ENCODE measurements around the gene MINDY4.
"Not testable (repeated sequence)": the region's sequence is repeated elsewhere in the genome, so short reads cannot be mapped to it uniquely, and the experiment has no call there.

Gene MINDY4

DNA sequence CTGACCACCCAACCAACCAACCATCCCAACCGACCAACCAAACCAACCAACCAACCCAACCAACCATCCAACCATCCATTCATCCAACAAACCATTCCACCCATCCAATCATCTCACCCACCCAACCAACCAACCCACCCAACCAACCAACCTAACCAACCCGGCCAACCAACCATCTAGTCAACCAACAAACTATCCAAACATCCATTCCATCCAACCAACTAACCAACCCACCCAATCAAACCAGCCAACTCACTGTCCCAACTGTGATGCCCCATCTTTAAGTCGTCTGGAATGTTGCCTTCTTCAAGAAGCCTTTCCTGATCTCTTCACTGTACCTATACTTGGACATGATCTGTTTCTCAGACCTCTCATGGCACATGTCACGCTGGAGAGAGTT lies 31.6 kb downstream of the MINDY4 start:
- DNase-seq (ENCODE audit: low read depth in 2 of 2): no peak

DNA sequence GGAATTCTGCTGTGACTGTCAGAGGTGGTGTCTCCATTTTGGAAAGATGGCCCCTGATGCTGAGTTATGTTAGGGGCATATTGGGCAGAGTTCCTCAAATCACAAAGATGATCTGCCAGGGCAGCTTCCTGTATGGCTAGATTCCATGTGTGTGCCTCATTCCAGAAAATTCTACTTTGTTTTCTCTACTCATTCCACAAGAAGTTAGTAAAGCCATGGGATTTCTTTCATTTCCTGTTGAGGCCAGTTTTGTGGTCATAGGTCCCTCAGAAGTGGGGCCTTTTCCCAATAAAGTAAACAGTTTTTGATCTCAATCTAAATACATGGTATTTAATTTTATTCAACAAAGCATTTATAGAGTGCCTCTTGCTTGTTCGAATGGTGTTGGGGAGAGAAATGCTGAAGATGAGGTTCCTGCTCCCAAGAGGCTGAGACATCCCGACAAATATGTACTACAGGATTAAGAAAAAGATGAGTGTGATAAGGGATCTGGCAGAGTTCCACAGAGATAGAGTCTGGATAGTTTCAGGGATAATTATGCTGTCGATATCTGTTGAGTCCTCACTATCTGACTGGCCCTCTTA lies 33.0 kb downstream of the MINDY4 start:
- DNase-seq (ENCODE audit: low read depth in 2 of 2): no peak

DNA sequence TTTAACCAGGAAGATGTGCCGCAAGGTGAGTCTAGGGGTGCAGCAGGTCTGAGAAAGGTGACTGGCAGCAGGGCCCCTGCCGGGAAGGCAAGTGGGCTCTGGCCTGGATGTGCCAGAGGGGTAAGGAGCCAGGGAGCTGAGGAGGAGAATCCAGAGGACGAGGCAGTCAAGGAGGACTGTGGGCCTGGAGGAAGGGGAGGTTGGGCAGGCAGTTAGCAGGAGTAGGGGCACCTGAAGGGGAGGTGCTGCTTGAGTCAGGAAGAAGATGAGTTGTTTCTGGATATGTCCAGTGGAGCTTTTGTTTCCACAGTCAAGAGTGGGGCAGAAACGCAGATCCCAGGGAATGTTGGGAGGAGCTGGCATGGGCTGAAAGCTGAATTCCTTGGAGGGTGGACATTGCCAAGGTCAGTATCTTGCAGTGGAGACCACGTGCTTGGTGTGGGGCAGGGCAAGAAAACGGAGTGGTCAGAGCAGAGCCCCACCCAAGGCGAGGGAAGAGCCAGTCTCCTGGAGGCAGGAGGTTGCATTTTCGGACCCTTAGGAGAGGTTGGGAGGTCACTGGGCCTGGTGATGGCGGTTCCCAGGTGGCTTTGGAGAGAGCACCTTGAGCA lies 34.0 kb downstream of the MINDY4 start:
- DNase-seq (ENCODE audit: low read depth in 2 of 2): no peak

DNA sequence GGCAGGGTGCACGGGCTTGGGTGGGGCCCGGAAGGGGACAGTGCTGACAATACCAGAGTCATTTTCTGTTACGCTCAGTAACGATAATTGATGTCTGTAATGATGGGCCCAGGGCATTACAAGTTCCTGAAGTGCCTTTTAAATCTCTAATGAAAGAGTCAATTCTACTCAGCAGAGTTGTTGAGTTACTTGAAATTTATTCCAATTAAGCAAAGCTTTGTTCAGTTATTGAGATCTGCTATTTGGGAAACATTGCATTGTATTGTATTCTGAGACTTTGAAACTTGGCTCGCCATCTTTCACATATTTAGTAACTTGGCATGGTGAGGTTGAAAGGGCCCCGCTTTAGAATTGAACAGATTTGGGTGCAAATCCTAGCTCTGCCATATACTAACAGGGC lies 34.7 kb downstream of the MINDY4 start:
- DNase-seq (ENCODE audit: low read depth in 2 of 2): no peak

DNA sequence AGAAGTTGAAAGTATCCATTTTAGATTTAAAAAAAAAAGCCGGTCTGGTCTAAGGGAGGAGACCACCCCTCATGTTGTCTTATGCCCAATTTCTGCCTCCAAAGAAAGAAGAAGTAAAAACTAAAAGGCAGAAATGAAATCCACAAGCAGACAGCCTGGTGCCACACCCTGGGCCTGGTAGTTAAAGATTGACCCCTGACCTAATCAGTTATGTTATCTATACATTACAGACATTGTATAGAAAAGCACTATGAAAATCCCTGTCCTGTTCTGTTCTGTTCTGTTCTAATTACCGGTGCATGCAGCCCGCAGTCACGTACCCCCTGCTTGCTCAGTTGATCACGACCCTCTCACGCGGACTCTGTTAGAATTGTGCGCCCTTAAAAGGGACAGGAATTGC lies 36.3 kb downstream of the MINDY4 start:
- not testable (repeated sequence) for DNase-seq (ENCODE audit: low read depth in 2 of 2)

DNA sequence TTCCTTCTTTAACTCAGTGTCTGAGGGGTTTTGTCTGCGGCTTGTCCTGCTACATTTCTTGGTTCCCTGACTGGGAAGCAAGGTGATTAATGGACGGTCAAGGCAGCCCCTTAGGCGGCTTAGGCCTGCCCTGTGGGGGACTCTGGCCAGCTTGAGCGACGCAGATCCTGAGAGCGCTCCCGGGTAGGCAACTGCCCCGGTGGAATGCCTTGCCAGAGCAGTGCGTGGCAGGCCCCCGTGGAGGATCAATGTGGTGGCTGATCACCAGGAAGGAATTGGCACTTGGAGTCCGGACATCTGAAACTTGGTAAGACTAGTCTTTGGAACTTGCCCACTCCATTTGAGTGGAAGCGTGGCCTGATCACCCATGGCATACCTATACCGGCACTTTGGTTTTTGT lies 36.7 kb downstream of the MINDY4 start:
- DNase-seq (ENCODE audit: low read depth in 2 of 2): not testable (repeated sequence)

DNA sequence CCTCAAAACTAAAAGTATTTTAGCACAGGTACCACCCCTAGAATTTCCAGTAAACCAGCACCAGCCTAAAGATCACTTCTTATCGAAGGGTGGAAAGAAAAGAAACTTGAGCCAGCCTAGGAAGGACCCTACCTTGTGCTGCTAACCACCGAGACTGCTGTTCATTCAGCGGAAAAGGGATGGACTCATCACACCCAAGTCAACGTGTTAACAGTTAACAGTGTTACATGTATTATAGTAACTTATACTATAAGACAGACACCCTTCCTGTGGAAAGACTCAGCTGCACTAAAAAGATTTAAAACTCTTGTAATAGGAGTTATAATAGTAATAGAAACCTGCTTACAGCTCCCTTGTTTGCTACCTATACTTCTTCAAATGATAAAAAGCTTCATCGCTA lies 39.8 kb downstream of the MINDY4 start:
- DNase-seq (ENCODE audit: low read depth in 2 of 2): no peak

DNA sequence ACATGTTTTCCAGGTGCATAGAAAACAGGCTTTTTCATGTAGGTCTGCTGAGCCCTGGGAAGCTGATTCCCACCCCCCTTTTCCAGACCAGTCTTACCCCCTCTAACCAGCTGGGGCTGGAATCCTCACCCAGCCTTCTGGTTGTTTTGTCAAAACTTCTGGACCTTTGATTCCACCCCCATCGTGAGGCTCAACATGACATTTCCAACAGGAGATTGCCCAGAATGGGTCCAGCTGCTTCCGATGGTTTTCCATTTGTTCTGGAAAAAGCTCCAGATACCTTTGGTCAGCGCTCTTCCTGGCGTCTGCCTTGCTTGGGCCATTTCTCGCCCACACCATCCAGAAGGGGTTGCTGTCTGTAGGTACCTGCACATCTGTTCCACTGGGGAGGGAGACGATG lies 41.5 kb downstream of the MINDY4 start:
- no peak for DNase-seq (ENCODE audit: low read depth in 2 of 2)

DNA sequence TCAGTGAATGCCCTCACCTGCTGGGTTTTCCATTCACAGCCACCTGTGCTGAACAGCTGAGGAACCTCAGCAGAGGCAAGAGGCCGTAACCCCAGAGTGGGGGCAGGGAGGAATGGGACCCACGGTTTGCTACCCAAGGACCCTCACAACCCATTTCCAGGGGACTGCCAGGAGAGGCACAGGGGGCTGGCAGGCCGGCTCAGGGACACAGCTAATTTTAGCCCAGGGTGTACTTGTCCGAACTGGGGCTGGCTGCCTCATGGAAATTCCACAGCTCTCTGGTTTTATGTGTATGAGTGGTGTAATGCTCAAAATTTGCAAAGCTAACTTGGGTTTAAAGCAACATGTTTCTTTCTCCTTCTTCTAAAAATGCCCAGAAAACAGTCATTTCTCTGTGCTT lies 42.2 kb downstream of the MINDY4 start:
- DNase-seq (ENCODE audit: low read depth in 2 of 2): no peak

DNA sequence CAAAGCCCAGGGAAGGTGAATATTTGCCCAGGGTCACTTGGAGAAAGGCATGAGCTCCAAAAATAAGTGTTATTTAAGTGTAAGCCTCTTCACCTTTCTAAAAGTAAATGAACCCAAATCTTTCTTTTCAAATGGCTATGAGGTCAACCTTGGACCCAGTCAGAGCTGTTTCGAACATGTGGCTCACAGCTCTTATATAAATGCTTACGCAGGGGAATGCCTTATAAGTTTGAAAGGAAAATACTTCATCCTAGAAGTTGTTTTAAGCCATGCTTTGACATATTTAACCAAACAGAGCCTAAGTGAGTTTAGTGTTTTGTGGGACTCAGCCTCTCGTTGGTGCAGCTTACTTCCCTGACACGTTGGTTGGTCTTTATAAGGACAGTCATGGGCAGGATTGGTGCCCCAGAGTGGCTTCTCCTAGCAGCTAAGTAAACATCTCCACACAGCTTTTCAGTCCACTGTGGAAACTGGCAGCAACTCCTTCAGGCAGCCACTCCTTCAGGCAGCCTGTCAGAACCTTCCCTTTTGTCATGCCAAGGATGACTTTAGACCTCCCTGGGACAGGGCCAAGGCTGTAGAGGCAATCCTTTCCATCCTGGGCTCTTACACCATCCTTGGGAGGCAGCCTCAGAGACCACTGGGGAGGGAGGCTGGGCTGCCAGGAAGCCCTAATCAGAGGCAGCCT lies 43.6 kb downstream of the MINDY4 start:
- DNase-seq (ENCODE audit: low read depth in 2 of 2): no peak

DNA sequence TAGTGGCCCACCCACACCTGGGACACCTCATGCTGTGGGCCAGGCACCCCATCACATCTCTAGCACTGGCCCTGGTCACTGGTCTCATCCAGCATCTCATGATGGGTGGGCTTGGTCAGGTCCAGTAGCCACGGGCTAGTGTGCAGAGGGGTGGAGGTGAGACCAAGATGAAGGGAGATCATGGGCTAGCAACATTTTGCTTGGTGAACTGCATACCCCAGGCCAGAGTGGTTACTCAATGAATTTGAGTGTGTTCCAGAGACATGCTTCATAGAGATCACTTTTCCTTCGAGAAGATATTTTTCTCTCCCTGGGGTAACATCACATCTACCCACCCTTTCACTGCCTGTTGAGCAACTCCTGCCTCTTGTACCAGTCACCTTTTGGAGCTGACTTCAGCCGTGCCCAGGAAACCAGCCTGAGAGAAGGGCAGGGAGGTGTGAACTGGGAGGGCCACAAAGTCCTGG lies 44.2 kb downstream of the MINDY4 start:
- DNase-seq (ENCODE audit: low read depth in 2 of 2): no peak

DNA sequence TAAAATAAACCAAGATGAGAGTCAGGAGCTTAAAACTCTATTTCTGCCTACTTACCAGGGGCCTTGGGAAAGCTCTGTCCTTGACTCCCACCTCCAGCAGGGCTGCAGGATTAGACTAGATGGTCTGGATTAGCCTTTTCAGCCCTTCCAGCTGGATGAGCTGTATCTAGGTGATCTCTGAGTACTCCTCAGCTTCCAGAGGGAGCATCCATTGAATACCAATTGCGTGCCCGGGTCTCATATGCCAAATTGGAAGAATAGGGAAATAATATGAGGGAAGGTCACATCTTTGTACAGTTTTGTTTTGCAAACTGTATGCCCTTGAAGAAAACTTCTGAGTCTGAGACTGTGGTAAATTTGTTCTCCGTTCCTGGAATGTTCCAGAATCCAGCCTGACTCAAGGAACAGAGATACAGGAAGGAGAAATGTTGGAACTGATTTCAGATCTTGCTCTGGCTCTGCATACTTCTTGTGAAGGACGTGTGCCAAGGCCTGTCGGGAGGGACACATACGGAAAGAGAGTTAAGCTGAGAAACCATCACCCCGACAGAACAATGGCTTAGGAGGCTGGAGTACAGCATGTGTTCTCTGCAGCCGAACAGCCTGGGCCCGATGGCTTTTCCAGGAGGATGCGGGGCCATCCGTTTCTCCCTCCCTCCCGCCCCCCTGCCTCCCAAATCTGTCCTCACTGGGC lies 44.9 kb downstream of the MINDY4 start:
- DNase-seq (ENCODE audit: low read depth in 2 of 2): no peak

DNA sequence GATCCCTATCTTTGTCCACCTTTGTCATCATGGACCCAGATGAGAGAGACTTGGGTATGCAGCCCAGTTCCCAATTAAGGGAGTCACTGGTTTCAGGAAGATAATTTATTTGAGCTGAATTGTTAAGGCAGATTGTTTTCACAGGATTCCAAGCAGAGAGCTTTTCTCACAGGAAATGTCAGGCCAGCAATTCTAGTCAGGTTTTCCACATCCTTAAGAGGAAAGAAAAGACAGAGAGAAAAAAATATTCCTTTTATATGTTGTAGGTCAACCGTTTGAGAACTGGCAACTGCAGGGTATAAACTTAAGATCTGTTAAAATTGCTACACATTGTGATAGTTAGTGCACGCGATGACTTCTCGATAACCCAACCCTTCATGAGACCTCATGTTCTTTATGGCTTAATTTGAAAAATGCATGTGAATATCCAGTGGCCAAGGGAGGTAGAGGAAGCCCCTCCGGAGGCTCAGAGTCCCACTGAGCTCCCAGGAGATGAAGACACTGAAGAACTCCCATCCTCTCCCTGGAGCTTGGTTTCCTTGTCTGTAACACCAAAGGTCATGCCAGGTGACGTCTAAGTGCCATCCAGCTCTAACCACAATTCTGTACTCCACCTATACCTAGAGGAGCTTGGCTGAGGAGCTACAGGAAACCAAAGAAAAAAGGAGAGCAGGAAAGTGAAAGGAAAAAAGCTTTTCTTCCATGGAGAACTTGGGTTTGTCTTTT lies 45.6 kb downstream of the MINDY4 start:
- DNase-seq (ENCODE audit: low read depth in 2 of 2): no peak

DNA sequence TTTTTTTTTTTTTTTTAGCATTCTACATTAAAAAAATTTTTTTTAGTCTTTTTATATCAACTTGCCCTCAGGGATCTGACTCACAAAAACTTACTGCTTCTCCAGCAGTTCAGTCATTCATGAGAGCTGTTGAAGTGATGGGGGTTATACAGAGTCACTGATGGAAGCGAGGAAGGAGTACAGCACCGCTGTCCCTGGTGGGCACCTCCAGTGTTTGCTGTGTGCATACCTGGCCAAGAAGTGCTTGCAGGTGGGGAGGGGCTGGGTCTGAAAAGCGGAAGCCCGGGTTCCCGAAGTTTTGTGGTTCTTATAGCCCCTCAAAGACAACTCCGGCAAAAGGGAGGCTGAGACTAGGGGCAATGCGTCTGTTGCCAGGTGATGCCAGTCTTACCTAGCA lies 46.2 kb downstream of the MINDY4 start:
- DNase-seq (ENCODE audit: low read depth in 2 of 2): no peak

DNA sequence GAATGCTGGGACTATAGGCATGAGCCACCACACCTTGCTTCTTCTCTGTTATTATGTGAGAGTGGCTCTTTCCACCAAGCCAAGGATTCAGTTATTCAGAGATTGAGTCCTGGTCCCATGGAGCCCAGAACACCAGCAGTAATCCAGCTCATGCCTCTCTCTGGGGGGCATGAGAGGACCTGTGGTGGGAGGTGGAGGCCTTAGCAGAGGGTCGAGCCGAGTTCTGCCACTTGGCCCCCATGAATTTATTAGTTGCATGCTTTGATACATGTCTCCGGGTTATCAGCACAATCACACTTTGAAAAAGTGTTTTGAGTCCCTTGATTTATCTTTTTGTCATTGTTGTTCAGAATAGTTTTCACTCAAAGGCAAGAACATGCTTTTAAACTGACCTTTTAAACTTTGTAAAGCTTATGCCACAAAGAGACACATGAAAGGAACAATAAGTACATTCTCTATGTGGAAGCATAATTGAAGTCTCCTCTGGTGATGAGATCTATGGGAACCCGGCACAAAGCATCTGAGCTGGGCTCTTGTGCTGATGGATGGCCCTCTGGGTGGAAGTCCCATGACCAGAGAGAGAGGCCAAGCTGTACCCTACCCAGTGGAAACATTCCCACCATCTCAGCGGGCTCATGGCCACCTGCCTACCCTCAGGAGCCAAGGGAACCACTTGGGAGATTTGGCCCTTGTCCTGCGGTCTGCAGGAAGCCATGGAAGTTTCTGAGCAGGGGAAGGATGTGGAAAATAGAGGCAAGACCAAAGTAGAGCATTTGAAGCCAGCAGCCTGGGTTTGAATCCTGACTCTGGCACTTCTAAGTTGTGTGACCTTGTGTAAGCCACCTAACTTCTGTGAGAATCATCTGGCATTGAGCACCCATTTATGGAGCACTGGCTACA lies 53.9 kb downstream of the MINDY4 start:
- DNase-seq (ENCODE audit: low read depth in 2 of 2): no peak

DNA sequence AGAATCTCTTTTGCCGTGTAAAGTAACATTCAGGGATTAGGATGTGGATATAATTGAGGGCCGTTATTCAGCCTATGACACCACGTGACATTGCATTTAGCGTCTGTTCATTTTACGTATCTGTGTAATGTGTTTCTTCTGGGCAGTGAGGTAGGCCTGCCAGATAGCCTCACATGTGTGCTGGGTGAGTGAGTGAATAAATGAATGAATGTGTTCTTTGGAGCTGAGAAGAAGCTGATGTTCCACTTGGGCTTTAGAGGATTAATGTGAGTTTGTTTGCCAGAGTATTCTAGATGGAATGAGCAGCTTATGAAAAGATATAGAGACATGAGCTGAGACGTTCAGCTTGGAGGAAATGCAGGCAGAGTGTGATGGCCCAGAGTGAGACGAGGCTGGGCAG lies 55.0 kb downstream of the MINDY4 start:
- no peak for DNase-seq (ENCODE audit: low read depth in 2 of 2)

DNA sequence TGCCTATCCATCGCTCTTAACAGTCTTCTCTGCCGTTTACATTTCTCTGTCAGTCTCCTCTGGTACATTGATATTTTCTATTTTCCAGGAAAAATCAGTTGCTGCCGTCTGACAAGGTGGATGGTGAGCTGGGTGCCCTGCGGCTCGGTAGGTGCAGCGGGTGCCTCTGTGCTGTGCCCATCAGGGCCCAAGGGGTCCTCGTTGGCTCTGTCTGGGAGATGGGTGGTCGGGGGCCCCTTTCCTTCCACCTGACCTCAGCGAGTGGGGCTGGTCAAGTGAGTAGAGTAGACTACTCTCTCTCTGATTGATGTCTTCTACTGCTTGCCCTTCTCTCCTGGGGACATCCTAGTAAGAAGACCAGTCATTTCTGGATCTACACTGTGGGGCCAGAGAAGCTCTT lies 57.4 kb downstream of the MINDY4 start:
- DNase-seq (ENCODE audit: low read depth in 2 of 2): no peak

DNA sequence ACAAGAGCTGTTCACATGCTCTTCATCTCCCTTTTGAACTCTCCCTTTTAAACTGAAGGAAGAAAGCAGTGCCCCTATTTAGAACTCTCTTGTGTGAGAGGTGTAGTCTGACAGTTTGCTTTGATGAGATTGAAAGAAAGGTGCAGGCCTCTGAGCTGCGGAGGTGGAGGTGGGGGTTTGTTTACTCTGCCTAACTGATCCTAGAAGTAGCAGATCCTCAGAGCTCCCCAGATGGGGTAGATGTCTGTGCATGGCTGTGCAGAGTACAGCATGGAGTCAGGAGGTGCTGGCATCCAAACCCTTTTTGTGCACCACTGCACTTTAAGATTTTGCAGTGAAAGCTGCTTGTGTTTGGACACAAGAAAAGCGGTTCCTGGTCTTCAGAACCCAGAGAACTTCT lies 58.3 kb downstream of the MINDY4 start:
- no peak for DNase-seq (ENCODE audit: low read depth in 2 of 2)

DNA sequence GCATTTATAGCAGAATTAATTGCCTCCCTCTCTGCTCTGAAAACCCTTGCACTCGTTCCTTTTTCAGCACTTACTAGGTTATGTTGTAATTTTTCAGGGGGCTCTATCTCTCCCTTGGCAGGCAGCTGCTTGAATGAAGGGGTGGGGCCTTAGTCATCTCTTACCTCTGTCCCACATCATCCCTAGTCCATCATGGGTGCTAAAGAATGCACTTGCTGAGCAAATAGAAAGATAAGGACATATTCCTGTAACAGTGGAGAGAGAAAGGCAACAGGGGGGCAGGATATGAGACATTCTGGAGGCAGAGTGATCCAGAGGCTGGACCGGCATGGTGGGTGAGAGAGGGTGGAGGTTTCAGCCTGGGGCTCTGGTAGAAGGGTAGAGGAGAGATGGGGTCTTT lies 60.0 kb downstream of the MINDY4 start:
- DNase-seq (ENCODE audit: low read depth in 2 of 2): no peak

DNA sequence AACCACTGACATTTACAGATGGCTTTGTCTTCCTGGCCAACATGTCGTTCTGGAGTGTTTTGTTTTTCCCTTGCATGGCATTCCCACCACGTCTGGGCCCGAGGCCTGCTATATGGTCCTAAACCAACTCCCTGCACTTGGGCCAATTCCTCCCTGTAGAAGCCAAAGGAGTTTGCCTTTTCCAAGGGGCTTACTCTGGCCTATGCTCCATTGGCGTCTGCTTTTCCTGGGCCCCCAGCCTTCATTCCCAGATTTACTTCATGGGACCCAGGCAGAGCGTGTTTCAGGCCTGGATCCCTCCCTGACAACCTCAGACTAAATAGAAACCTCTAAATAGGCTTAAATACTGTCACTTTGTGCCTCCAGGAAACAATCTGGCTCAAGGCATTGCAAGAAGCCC lies 60.7 kb downstream of the MINDY4 start:
- DNase-seq (ENCODE audit: low read depth in 2 of 2): no peak

DNA sequence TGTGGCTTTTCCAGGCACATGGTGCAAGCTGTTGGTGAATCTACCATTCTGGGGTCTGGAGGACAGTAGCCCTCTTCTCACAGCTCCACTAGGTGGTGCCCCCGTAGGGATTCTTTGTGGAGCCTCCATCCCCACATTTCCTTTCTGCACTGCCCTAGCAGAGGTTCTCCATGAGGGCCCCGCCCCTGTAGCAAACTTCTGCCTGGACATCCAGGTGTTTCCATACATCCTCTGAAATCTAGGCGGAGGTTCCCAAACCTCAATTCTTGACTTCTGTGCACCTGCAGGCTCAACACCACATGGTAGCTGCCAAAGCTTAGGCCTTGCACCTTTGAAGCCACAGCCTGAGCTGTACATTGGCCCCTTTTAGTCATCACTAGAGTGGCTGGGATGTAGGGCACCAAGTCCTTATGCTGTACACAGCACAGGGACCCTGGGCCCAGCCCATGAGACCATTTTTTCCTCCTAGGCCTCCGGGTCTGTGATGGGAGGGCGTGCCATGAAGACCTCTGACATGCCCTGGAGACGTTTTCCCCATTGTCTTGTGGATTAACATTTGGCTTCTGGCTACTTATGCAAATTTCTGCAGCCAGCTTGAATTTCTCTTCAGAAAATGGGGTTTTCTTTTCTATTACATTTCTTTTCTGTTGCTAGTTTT lies 62.9 kb downstream of the MINDY4 start:
- not testable (repeated sequence) for DNase-seq (ENCODE audit: low read depth in 2 of 2)
